Sigmoid colon (tissue), 4 donors: Measurements from ENCODE around the gene CROCC.

Experiments used
- CTCF ChIP-seq, 4 experiments: fragments of 450-650 bp in 3 of 4; fragments of 200-600 bp in 1 of 4; IDR thresholded peaks; one replicate each; pipeline ENCODE4 v1.5.1; 2016 to 2019; ENCODE audit warnings: antibody characterized with exemption in 4 of 4, mild to moderate bottlenecking in 3 of 4, moderate library complexity in 2 of 4
- EP300 ChIP-seq, 4 donors: sonication (generic); formaldehyde crosslinking; IDR thresholded peaks; one replicate each; pipeline ENCODE4 v1.6.1; 2017; ENCODE audit warnings: antibody characterized with exemption in 4 of 4
- POLR2A ChIP-seq, 2 donors: fragments of 450-650 bp; IDR thresholded peaks; one replicate each; pipeline ENCODE4 v1.6.1; 2016; ENCODE audit warnings: antibody characterized with exemption in 2 of 2, mild to moderate bottlenecking in 2 of 2, moderate library complexity in 2 of 2
- POLR2AphosphoS5 ChIP-seq, 4 donors: sonication (generic); formaldehyde crosslinking; IDR thresholded peaks; one replicate each; pipeline ENCODE4 v1.6.1; 2017; ENCODE audit warnings: antibody characterized with exemption in 4 of 4

- TF ChIP-seq CTCF (IDR thresholded peaks at IDR 0.05), result no peak
- TF ChIP-seq POLR2A (IDR thresholded peaks at IDR 0.05), result no peak
- TF ChIP-seq POLR2AphosphoS5 (IDR thresholded peaks at IDR 0.05), result no peak
- TF ChIP-seq EP300 (IDR thresholded peaks at IDR 0.05), result no peak
Measured at GRCh38 chr1:16986113-16986512, 64.4 kb downstream of the CROCC start.
